Ishikawa (cell line): Measurements from ENCODE around the gene BFSP2.

Experiments
- CEBPB ChIP-seq: IDR thresholded peaks from 2 replicates; pipeline ENCODE4 v1.6.1; 2012
- CREB1 ChIP-seq: IDR thresholded peaks from 2 replicates; pipeline ENCODE4 v1.6.1; 2012; ENCODE audit warnings: low read depth
- EGR1 ChIP-seq: IDR thresholded peaks from 2 replicates; pipeline ENCODE4 v1.6.1; 2012
- EP300 ChIP-seq: IDR thresholded peaks from 2 replicates; pipeline ENCODE4 v1.6.1; 2012; ENCODE audit warnings: borderline replicate concordance
- FOXM1 ChIP-seq: IDR thresholded peaks from 2 replicates; pipeline ENCODE4 v1.6.1; 2012; ENCODE audit warnings: low read depth, borderline replicate concordance
- NFIC ChIP-seq: IDR thresholded peaks from 2 replicates; pipeline ENCODE4 v1.6.1; 2012
- RAD21 ChIP-seq: IDR thresholded peaks from 2 replicates; pipeline ENCODE4 v1.6.1; 2012; ENCODE audit warnings: low read depth
- REST ChIP-seq: IDR thresholded peaks from 2 replicates; pipeline ENCODE4 v1.6.1; 2012; ENCODE audit warnings: low read depth, mild to moderate bottlenecking
- TAF1 ChIP-seq: IDR thresholded peaks from 2 replicates; pipeline ENCODE4 v1.6.1; 2012; ENCODE audit warnings: low read depth, mild to moderate bottlenecking
- TCF12 ChIP-seq: IDR thresholded peaks from 2 replicates; pipeline ENCODE4 v1.6.1; 2012; ENCODE audit warnings: low read depth
- TEAD4 ChIP-seq: IDR thresholded peaks from 2 replicates; pipeline ENCODE4 v1.6.1; 2012
- YY1 ChIP-seq: IDR thresholded peaks from 2 replicates; pipeline ENCODE4 v1.6.1; 2012; ENCODE audit warnings: low read depth
- ZBTB7A ChIP-seq: IDR thresholded peaks from 2 replicates; pipeline ENCODE4 v1.6.1; 2012; ENCODE audit warnings: low read depth
- TF ChIP-seq, protein P1 (sequence below): IDR thresholded peaks from 2 replicates; pipeline ENCODE4 v1.6.1; 2012
- TF ChIP-seq, protein P2 (sequence below): IDR thresholded peaks from 2 replicates; pipeline ENCODE4 v1.6.1; 2012

The BFSP2 gene

GRCh38 chr3:133362539-133362938, 37.3 kb upstream of the BFSP2 start:
- TF ChIP-seq FOXM1: no peak
- TF ChIP-seq TCF12: no peak
- no peak for TF ChIP-seq CEBPB
- no peak for TF ChIP-seq ZBTB7A
- TF ChIP-seq YY1: no peak
- TF ChIP-seq, protein P1, sequence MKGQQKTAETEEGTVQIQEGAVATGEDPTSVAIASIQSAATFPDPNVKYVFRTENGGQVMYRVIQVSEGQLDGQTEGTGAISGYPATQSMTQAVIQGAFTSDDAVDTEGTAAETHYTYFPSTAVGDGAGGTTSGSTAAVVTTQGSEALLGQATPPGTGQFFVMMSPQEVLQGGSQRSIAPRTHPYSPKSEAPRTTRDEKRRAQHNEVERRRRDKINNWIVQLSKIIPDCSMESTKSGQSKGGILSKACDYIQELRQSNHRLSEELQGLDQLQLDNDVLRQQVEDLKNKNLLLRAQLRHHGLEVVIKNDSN: no peak
- TF ChIP-seq, protein P2, sequence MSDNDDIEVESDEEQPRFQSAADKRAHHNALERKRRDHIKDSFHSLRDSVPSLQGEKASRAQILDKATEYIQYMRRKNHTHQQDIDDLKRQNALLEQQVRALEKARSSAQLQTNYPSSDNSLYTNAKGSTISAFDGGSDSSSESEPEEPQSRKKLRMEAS: no peak
- TF ChIP-seq REST: no peak
- no peak for TF ChIP-seq NFIC
- TF ChIP-seq EP300: no peak

DNA sequence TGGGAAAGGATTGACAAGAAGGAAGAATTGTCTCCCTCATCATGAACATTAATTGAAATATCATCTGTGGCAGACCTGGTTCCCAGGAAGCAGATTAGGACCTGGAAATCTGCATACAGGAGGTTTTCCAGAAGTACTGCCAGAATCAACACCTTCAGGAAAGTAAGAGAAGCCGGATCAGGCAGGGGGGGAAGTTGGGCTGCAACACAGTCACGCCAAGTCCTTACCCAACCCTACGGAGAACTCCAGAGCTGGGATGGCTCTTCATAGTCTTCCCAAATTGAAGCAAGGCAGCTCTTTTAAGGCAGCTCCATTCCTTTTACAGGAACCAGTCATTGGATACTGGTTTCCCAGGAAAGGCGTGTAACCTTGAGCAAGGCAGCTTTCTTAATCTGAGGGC, 35.2 kb upstream of the BFSP2 start:
- TF ChIP-seq EGR1 (no peak), RAD21 (no peak), REST (no peak), TAF1 (no peak), CEBPB (no peak), EP300 (no peak), ZBTB7A (no peak), NFIC (no peak), FOXM1 (no peak)
- TF ChIP-seq, protein P2: no peak
- TF ChIP-seq, protein P1: no peak

GRCh38 chr3:133366921-133367320, 32.9 kb upstream of the BFSP2 start:
- TF ChIP-seq YY1 (no peak), CEBPB (no peak)
- TF ChIP-seq, protein P1: no peak

- TF ChIP-seq NFIC (no peak), FOXM1 (no peak), CREB1 (no peak), TEAD4 (no peak), EP300 (no peak), RAD21 (no peak), TAF1 (no peak), ZBTB7A (no peak)
- TF ChIP-seq, protein P1: no peak
- TF ChIP-seq, protein P2: no peak
These were observed 32.5 kb upstream of the BFSP2 start for GRCh38 chr3:133367403-133367802.

- TF ChIP-seq EGR1: no peak
- TF ChIP-seq RAD21: no peak
- no peak for TF ChIP-seq YY1
- no peak for TF ChIP-seq TAF1
- no peak for TF ChIP-seq CEBPB
- no peak for TF ChIP-seq CREB1
- no peak for TF ChIP-seq EP300
- TF ChIP-seq NFIC: no peak
- no peak for TF ChIP-seq FOXM1
- TF ChIP-seq REST: no peak
These were observed 31.9 kb upstream of the BFSP2 start for GRCh38 chr3:133367956-133368355.
